ENCODE data around the gene GOT2. TPM values are rescaled to one million over a fixed set of nuclear protein-coding genes. Genes with fewer than 3 reads are reported as not detected.

The GOT2 gene
- total and polyA plus RNA-seq, 2 of the 8 experiments (the other 6 are each of a cell fraction or from before 2014, with no cell fraction given) = 62.9 to 223 TPM

GRCh38 chr16:58773870-58774269 is 39.8 kb upstream of the GOT2 start:
- Histone ChIP-seq H3K4me2 (ENCODE audit: insufficient read depth in 1 of 2, low read depth in 2 of 2, low read length in 2 of 2) (no peak overlapping the region), H3K27ac (ENCODE audit: low read depth, low read length) (no peak overlapping the region), H4K5ac (ENCODE audit: insufficient read length, low read depth, low read length) (no peak overlapping the region), H3K79me2 (ENCODE audit: control insufficient read depth in 1 of 2, insufficient read depth in 2 of 2, low read length in 2 of 2) (no peaks in the 10 kb centered on the region), H4K8ac (ENCODE audit: extremely low read depth, insufficient read depth, low read length) (no peak overlapping the region), H3K4ac (replicated peaks; ENCODE audit: insufficient read length, low read depth, low read length) (no peak overlapping the region), H3K4me1 (replicated peaks in 1 of 4; ENCODE audit: control insufficient read depth in 3 of 4, insufficient read depth in 4 of 4, low read length in 3 of 4) (peaks cover 0 to 4% (median 0%) of the 10 kb centered on the region in 4 experiments; a peak in 1 of 7 replicates), H2BK20ac (ENCODE audit: low read length) (no peak overlapping the region), H2BK5ac (ENCODE audit: low read depth, low read length) (no peak overlapping the region), H2AK5ac (ENCODE audit: low read depth, low read length) (no peak overlapping the region), H4K91ac (replicated peaks; ENCODE audit: insufficient read length, low read length) (no peak overlapping the region), H2AFZ (ENCODE audit: low read length) (no peak overlapping the region), H3K79me1 (ENCODE audit: low read depth, low read length) (no peaks in the 10 kb centered on the region), H4K20me1 (replicated peaks in 1 of 2; ENCODE audit: control insufficient read depth in 1 of 2, insufficient read depth in 2 of 2, low read length in 2 of 2) (no peaks in the 10 kb centered on the region), H2BK15ac (ENCODE audit: low read length) (no peak overlapping the region), H2BK120ac (replicated peaks; ENCODE audit: low read depth, low read length) (no peak overlapping the region), H3K9me3 (ENCODE audit: insufficient read depth in 2 of 2, low read depth in 1 of 2, low read length in 1 of 2) (no peaks in the 10 kb centered on the region; a peak in 1 of 4 replicates), H3K4me3 (ENCODE audit: extremely low read depth in 1 of 4, insufficient read depth in 2 of 4, low read depth in 3 of 4, low read length in 4 of 4) (no peak overlapping the region), H3K56ac (replicated peaks; ENCODE audit: insufficient read length, low read depth, low read length) (no peak overlapping the region), H3K27me3 (replicated peaks in 1 of 4; ENCODE audit: control insufficient read depth in 3 of 4, extremely low read depth in 1 of 4, insufficient read depth in 3 of 4, low read length in 3 of 4) (no peaks in the 10 kb centered on the region), H3K23me2 (ENCODE audit: low read depth, low read length) (no peaks in the 10 kb centered on the region), H3K36me3 (ENCODE audit: control insufficient read depth in 2 of 4, insufficient read depth in 4 of 4, low read length in 3 of 4) (no peaks in the 10 kb centered on the region), H3K23ac (ENCODE audit: insufficient read length) (no peak overlapping the region), H3K18ac (ENCODE audit: extremely low read depth, low read length) (no peak overlapping the region), H3K9ac (replicated peaks in 1 of 4; ENCODE audit: extremely low read depth in 1 of 4, low read depth in 3 of 4, low read length in 3 of 4) (no peak overlapping the region), H3K14ac (ENCODE audit: insufficient read length) (no peak overlapping the region), H2BK12ac (ENCODE audit: low read depth, low read length) (no peak overlapping the region)
- FAIRE-seq (no peak), DNase-seq (ENCODE audit: low read depth in 1 of 2, low spot score in 2 of 2) (no peak)
- no peak for TF ChIP-seq CBX8 (IDR thresholded peaks at IDR 0.05; ENCODE audit: borderline replicate concordance, low read depth, low read length)
- TF ChIP-seq KDM5A (IDR thresholded peaks at IDR 0.05; ENCODE audit: low read length) = no peak
- no peak for TF ChIP-seq SIX5 (IDR thresholded peaks at IDR 0.05; ENCODE audit: low read depth, low read length)
- ChIA-PET POLR2A (ENCODE audit: partially characterized antibody) (no interaction called here), CTCF (ENCODE audit: partially characterized antibody) (no interaction called here)
